Ovary (tissue), 9 donors: Measurements from ENCODE around the gene SGPP1. TPM values are rescaled to one million over a fixed set of nuclear protein-coding genes. Genes with fewer than 3 reads are reported as not detected.

ENCODE experiments used
- DNase-seq, 5 donors: peaks; one replicate each; pipeline ENCODE4 v3.0.0-alpha.2; 2019 to 2020
- H3K27ac ChIP-seq, 2 donors: fragments of 200-600 bp; one replicate each; pipeline versions ENCODE4 v1.5.1 to v1.8.0; 2019 to 2022
- H3K27me3 ChIP-seq: fragments of 200-600 bp; one replicate; pipeline ENCODE4 v1.8.0; 2022
- H3K36me3 ChIP-seq: fragments of 200-600 bp; sonication (generic); one replicate; pipeline ENCODE4 v1.5.1; 2019
- H3K4me1 ChIP-seq: one replicate; pipeline ENCODE4 v1.8.1; 2013; ENCODE audit warnings: mild to moderate bottlenecking, moderate library complexity; ENCODE audit not compliant: insufficient read depth
- H3K4me3 ChIP-seq: fragments of 200-600 bp; sonication (generic); one replicate; pipeline ENCODE4 v1.5.1; 2017
- H3K9me3 ChIP-seq, 2 donors: fragments of 200-600 bp in 1 of 2; sonication (generic) in 1 of 2; one replicate each; pipeline versions ENCODE4 v1.5.1 to v1.8.1; 2013 to 2019; ENCODE audit warnings: mild to moderate bottlenecking in 1 of 2, moderate library complexity in 1 of 2
- EP300 ChIP-seq: sonication (generic); formaldehyde crosslinking; IDR thresholded peaks from one replicate; pipeline ENCODE4 v1.6.1; 2017; ENCODE audit warnings: antibody characterized with exemption
- POLR2A ChIP-seq: fragments of 450-650 bp; IDR thresholded peaks from one replicate; pipeline ENCODE4 v1.6.1; 2017; ENCODE audit warnings: antibody characterized with exemption, mild to moderate bottlenecking, moderate library complexity
- WGBS, 3 donors: extraction: QIAGEN DNeasy Blood & Tissue Kit in 1 of 3; methylation state at CpG; one replicate each; pipeline versions ENCODE4 v1.1.5 to v1.1.7; 2013 to 2017; 5-methylcytosine and 5-hydroxymethylcytosine counted together
- intact Hi-C, 4 donors: fragments of 100-400 bp; cut with DNase I; formaldehyde crosslinking; loops; one replicate each; pipeline versions ENCODE4 v1.11.0 to v1.15.1; 2022 to 2023
- polyA plus RNA-seq, 2 donors: library from polyadenylated mRNA; stranded (reverse); fragments of 200-250 nt in 1 of 2; fragments of 350-450 nt in 1 of 2; fragmentation: Illumina TruSeq in 1 of 2; extraction: RNeasy Lipid Tissue Mini Kit (QIAGEN cat#74804) in 1 of 2; gene quantifications; one replicate each; pipeline ENCODE4 v1.2.3, GENCODE V29; 2013 to 2014
- total RNA-seq, 7 donors: library from RNA; depleted of rRNA in 2 of 7; stranded (reverse); fragments of >200 nt in 2 of 7; fragmentation: NEBNext Ultra II Directional in 3 of 7; extraction: Animal tissue kit (Norgen Biotek cat#: 25700) in 3 of 7; gene quantifications; one replicate each; pipeline versions ENCODE4 v1.1.0 to v1.2.4, GENCODE V29; 2016 to 2023
- TF ChIP-seq, protein P1 (sequence below), 3 donors: fragments of 450-650 bp in 2 of 3; fragments of 200-600 bp in 1 of 3; IDR thresholded peaks; one replicate each; pipeline versions ENCODE4 v1.5.1 to v1.8.0; 2016 to 2022; ENCODE audit warnings: antibody characterized with exemption in 3 of 3, mild to moderate bottlenecking in 1 of 3
- donor health status: DM: no; HTN: no; CAD: no; lungs with moderate emphysema.
- donor health status: DM: no; HTN: no; CAD: no.
- donor health status: Bipolar disorder and iron deficiency.
- donor health status: DM: yes; HTN: yes; CAD: no.
- donor health status: DM: no; HTN: no; CAD: no.
- donor health status: DM: yes; HTN: yes; CAD: no.

Gene SGPP1
- total and polyA plus RNA-seq, 9 donors, result 7.6 to 18.4 (median 14.4) TPM

GRCh38 chr14:63685401-63685800 lies 42.5 kb downstream of the SGPP1 start:
- DNase-seq, result no peak
- H3K4me1 ChIP-seq, result no peaks in the 10 kb centered on the region
- H3K4me3 ChIP-seq, result no peak overlapping the region
- intact Hi-C loops, result no loop called here
- no peaks in the 10 kb centered on the region for H3K36me3 ChIP-seq
- TF ChIP-seq, protein P1, sequence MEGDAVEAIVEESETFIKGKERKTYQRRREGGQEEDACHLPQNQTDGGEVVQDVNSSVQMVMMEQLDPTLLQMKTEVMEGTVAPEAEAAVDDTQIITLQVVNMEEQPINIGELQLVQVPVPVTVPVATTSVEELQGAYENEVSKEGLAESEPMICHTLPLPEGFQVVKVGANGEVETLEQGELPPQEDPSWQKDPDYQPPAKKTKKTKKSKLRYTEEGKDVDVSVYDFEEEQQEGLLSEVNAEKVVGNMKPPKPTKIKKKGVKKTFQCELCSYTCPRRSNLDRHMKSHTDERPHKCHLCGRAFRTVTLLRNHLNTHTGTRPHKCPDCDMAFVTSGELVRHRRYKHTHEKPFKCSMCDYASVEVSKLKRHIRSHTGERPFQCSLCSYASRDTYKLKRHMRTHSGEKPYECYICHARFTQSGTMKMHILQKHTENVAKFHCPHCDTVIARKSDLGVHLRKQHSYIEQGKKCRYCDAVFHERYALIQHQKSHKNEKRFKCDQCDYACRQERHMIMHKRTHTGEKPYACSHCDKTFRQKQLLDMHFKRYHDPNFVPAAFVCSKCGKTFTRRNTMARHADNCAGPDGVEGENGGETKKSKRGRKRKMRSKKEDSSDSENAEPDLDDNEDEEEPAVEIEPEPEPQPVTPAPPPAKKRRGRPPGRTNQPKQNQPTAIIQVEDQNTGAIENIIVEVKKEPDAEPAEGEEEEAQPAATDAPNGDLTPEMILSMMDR (IDR thresholded peaks at IDR 0.05), result no peak
- TF ChIP-seq EP300 (no peak), POLR2A (no peak)
- no peaks in the 10 kb centered on the region for H3K27me3 ChIP-seq
- WGBS, 3 donors, result 98 to 100% (median 100%) methylated on average over 1 of the region's 1 CpG
- H3K9me3 ChIP-seq, result no peaks in the 10 kb centered on the region
- no peak overlapping the region for H3K27ac ChIP-seq

GRCh38 chr14:63682727-63683593 lies 44.9 kb downstream of the SGPP1 start:
- Histone ChIP-seq H3K4me1 (no peaks in the 10 kb centered on the region), H3K4me3 (no peak overlapping the region), H3K27ac (no peak overlapping the region), H3K9me3 (no peaks in the 10 kb centered on the region), H3K27me3 (no peaks in the 10 kb centered on the region), H3K36me3 (no peaks in the 10 kb centered on the region)
- TF ChIP-seq, protein P1 (IDR thresholded peaks at IDR 0.05), result no peak
- TF ChIP-seq POLR2A, result no peak
- TF ChIP-seq EP300, result no peak
- no peak for DNase-seq
- intact Hi-C loops, result no loop called here
- WGBS, 3 donors, result 88 to 89% (median 88%) methylated on average over 9 of the region's 9 CpGs

GRCh38 chr14:63678536-63678935 lies 49.3 kb downstream of the SGPP1 start:
- Histone ChIP-seq H3K4me1 (no peaks in the 10 kb centered on the region), H3K4me3 (no peak overlapping the region), H3K27me3 (no peaks in the 10 kb centered on the region), H3K36me3 (no peaks in the 10 kb centered on the region), H3K27ac (no peak overlapping the region), H3K9me3 (no peaks in the 10 kb centered on the region)
- intact Hi-C loops, result no loop called here
- TF ChIP-seq EP300 (no peak), POLR2A (no peak)
- TF ChIP-seq, protein P1 (IDR thresholded peaks at IDR 0.05), result no peak
- no peak for DNase-seq
- WGBS, 3 donors, result 100% methylated on average over 1 of the region's 1 CpG

- Histone ChIP-seq H3K27me3 (no peaks in the 10 kb centered on the region), H3K27ac (no peak overlapping the region), H3K36me3 (no peaks in the 10 kb centered on the region), H3K4me3 (no peak overlapping the region), H3K9me3 (no peaks in the 10 kb centered on the region), H3K4me1 (no peaks in the 10 kb centered on the region)
- 77 to 85% (median 84%) methylated on average over 3 of the region's 3 CpGs for WGBS, 3 donors
- intact Hi-C loops, result no loop called here
- DNase-seq, result no peak
- TF ChIP-seq, protein P1 (IDR thresholded peaks at IDR 0.05), result no peak
- TF ChIP-seq POLR2A, result no peak
- TF ChIP-seq EP300, result no peak
Observed at GRCh38 chr14:63677891-63678379, 49.9 kb downstream of the SGPP1 start.
